Heart left ventricle (tissue), 16 donors: Measurements from ENCODE around the gene NLRC3. TPM values are rescaled to one million over a fixed set of nuclear protein-coding genes. Genes with fewer than 3 reads are reported as not detected.

Experiments used
- ATAC-seq, 4 donors: fragments of 200-7000 bp; cut with Tn5 transposase; one replicate each; pipeline ENCODE4 v1.9.1; 2020 to 2022; ENCODE audit warnings: moderate library complexity in 4 of 4, mild to moderate bottlenecking in 3 of 4, moderate number of reproducible peaks in 1 of 4
- DNase-seq, 5 donors: peaks; one replicate each; pipeline ENCODE4 v3.0.0-alpha.2; 2020
- H3K27ac ChIP-seq, 12 donors: fragments of 200-600 bp; sonication (generic) in 4 of 12; one replicate each; pipeline versions ENCODE4 v1.5.0 to v1.8.0; 2016 to 2022; ENCODE audit warnings: mild to moderate bottlenecking in 2 of 12
- H3K27me3 ChIP-seq, 9 donors: fragments of 200-600 bp; sonication (generic) in 2 of 9; one replicate each; pipeline versions ENCODE4 v1.5.1 to v1.8.0; 2016 to 2022; ENCODE audit warnings: mild to moderate bottlenecking in 3 of 9
- H3K36me3 ChIP-seq, 9 donors: fragments of 200-600 bp; sonication (generic) in 2 of 9; one replicate each; pipeline versions ENCODE4 v1.5.0 to v1.8.0; 2018 to 2022; ENCODE audit warnings: mild to moderate bottlenecking in 2 of 9
- H3K4me1 ChIP-seq, 12 donors: fragments of 200-600 bp; sonication (generic) in 4 of 12; one replicate each; pipeline versions ENCODE4 v1.5.0 to v1.8.0; 2016 to 2022; ENCODE audit warnings: mild to moderate bottlenecking in 3 of 12
- H3K4me3 ChIP-seq, 12 donors: fragments of 200-600 bp; sonication (generic) in 4 of 12; one replicate each; pipeline versions ENCODE4 v1.5.0 to v1.8.0; 2017 to 2022; ENCODE audit warnings: mild to moderate bottlenecking in 9 of 12, moderate library complexity in 4 of 12
- H3K9me3 ChIP-seq, 12 donors: fragments of 200-600 bp; sonication (generic) in 4 of 12; one replicate each; pipeline versions ENCODE4 v1.5.0 to v1.8.0; 2016 to 2022; ENCODE audit warnings: mild to moderate bottlenecking in 1 of 12
- POLR2A ChIP-seq, 2 donors: fragments of 450-650 bp; IDR thresholded peaks; one replicate each; pipeline ENCODE4 v1.6.1; 2017; ENCODE audit warnings: antibody characterized with exemption in 2 of 2, mild to moderate bottlenecking in 2 of 2, moderate library complexity in 2 of 2
- WGBS, 4 donors: extraction: QIAGEN DNeasy Blood & Tissue Kit in 2 of 4; methylation state at CpG; one replicate each; pipeline versions ENCODE4 v1.1.5 to v1.1.7; 2013 to 2018; 5-methylcytosine and 5-hydroxymethylcytosine counted together
- intact Hi-C, 10 donors: fragments of 100-400 bp; cut with DNase I; formaldehyde crosslinking; loops; one replicate each; pipeline versions ENCODE4 v1.11.1 to v1.14.2; 2022
- polyA plus RNA-seq, 2 donors: library from polyadenylated mRNA; stranded (reverse); fragments of 200-250 nt; gene quantifications; one replicate each; pipeline ENCODE4 v1.2.3, GENCODE V29; 2013
- total RNA-seq, 9 donors: library from RNA; depleted of rRNA in 2 of 9; stranded (reverse); fragments of >200 nt in 2 of 9; fragmentation: NEBNext Ultra II Directional in 3 of 9; extraction: Animal tissue kit (Norgen Biotek cat#: 25700) in 3 of 9; gene quantifications; one replicate each; pipeline versions ENCODE4 v1.1.0 to v1.2.4, GENCODE V29; 2016 to 2023
- TF ChIP-seq, protein P1 (sequence below), 12 donors: fragments of 200-600 bp; sonication (generic) in 4 of 12; IDR thresholded peaks; one replicate each; pipeline versions ENCODE4 v1.5.0 to v1.8.0; 2018 to 2022; ENCODE audit warnings: antibody characterized with exemption in 12 of 12, mild to moderate bottlenecking in 5 of 12
- donor health status: ischemic (EF 13 %, LVEDD 7.1; RV severe dilation, severe dysfunction).
- donor health status: healthy with polysubstance abuse.
- donor health status: DM: no; HTN: yes; CAD: no.
- donor health status: DM: no; HTN: no; CAD: no.
- donor health status: ischemic (EF 25% LVEDD 6.9; RV normal size, moderate dysfunction).
- donor health status: ischemic (EF 25% LVEDD 5.7; RV mildly dilated, moderate dysfunction).
- donor health status: healthy.
- donor health status: DM: yes; HTN: yes; CAD: no.
- donor health status: ischemic (EF 35%, LVEDD 5.7; RV mildly dilated, moderate dysfunction).
- donor health status: nonischemic (EF 11% LVEDD 7.7; RV severe dilation, severe dysfunction).
- donor health status: DM: yes; HTN: yes; CAD: no.
- donor health status: PGD.
- donor health status: ischemic (EF 29% LVEDD 5.4; RV normal size, mild dysfunction).
- donor health status: nonischemic (EF 23%, LVEDD 6.1; RV moderate dilation, normal function).

Gene NLRC3
- total and polyA plus RNA-seq, 11 donors: 0.44 to 2.9 (median 0.95) TPM

- intact Hi-C loops: no loop called here
- H3K36me3 ChIP-seq: peaks cover 0 to 32% (median 13%) of the 10 kb centered on the region in 9 donors
- no peaks in the 10 kb centered on the region for H3K9me3 ChIP-seq
- TF ChIP-seq POLR2A (IDR thresholded peaks at IDR 0.05): no peak
- TF ChIP-seq, protein P1, sequence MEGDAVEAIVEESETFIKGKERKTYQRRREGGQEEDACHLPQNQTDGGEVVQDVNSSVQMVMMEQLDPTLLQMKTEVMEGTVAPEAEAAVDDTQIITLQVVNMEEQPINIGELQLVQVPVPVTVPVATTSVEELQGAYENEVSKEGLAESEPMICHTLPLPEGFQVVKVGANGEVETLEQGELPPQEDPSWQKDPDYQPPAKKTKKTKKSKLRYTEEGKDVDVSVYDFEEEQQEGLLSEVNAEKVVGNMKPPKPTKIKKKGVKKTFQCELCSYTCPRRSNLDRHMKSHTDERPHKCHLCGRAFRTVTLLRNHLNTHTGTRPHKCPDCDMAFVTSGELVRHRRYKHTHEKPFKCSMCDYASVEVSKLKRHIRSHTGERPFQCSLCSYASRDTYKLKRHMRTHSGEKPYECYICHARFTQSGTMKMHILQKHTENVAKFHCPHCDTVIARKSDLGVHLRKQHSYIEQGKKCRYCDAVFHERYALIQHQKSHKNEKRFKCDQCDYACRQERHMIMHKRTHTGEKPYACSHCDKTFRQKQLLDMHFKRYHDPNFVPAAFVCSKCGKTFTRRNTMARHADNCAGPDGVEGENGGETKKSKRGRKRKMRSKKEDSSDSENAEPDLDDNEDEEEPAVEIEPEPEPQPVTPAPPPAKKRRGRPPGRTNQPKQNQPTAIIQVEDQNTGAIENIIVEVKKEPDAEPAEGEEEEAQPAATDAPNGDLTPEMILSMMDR (IDR thresholded peaks at IDR 0.05): no peak
- 93 to 96% (median 94%) methylated on average over 5 of the region's 5 CpGs for WGBS, 4 donors
- no peak overlapping the region for H3K4me3 ChIP-seq
- no peaks in the 10 kb centered on the region for H3K27me3 ChIP-seq
- no peak overlapping the region for H3K27ac ChIP-seq
- ATAC-seq (no peak), DNase-seq (no peak)
- peaks cover 0 to 29% (median 19%) of the 10 kb centered on the region in 12 donors for H3K4me1 ChIP-seq
Observed at GRCh38 chr16:3608069-3608468, 30.9 kb upstream of the NLRC3 start.

DNA sequence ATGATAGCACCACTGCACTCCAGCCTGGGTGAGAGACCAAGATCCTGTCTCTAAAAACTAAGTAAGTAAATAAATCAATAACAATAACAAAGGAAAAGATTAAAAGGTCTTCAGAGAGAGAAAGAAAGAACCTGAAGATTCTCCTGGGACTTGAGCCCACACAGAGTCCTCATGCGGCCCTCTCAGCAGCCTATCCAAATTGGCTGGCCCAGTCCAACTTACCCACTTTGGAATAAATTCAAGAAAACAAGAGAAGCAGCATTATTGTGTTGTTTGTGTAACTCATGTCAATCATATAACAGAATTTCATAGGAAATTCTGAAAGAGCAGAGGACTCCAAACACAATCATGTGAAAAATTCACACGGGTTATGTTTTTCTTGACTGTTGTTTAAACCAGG is 30.4 kb upstream of the NLRC3 start:
- H3K27me3 ChIP-seq: no peaks in the 10 kb centered on the region
- no peak for TF ChIP-seq POLR2A (IDR thresholded peaks at IDR 0.05)
- TF ChIP-seq, protein P1 (IDR thresholded peaks at IDR 0.05): no peak
- H3K36me3 ChIP-seq: peaks cover 0 to 34% (median 15%) of the 10 kb centered on the region in 9 donors
- peaks cover 0 to 25% (median 15%) of the 10 kb centered on the region in 12 donors for H3K4me1 ChIP-seq
- WGBS, 4 donors: 89 to 93% (median 91%) methylated on average over 2 of the region's 2 CpGs
- ATAC-seq (no peak), DNase-seq (no peak)
- H3K4me3 ChIP-seq: no peak overlapping the region
- intact Hi-C loops: no loop called here
- H3K9me3 ChIP-seq: no peaks in the 10 kb centered on the region
- H3K27ac ChIP-seq: no peak overlapping the region

DNA sequence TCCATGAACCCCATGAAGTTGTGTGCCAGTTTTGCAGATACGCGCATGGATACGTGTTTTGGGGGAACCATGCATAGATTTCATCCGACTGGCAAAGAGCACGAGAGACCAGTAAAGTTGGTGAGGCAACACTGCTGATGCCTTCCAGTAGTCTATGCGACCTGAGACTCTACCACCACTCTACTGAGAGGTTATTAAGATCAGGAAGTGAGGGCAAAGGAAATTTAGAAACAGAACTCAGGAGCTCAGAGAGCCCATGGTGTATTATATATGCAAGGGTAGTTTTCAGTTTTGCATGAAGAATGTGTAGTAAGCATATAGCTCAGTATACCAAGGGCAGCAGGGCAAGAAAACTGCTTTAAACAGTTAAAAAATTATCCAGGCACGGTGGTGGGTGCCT is 30.0 kb upstream of the NLRC3 start:
- no peak for DNase-seq
- intact Hi-C loops: no loop called here

DNA sequence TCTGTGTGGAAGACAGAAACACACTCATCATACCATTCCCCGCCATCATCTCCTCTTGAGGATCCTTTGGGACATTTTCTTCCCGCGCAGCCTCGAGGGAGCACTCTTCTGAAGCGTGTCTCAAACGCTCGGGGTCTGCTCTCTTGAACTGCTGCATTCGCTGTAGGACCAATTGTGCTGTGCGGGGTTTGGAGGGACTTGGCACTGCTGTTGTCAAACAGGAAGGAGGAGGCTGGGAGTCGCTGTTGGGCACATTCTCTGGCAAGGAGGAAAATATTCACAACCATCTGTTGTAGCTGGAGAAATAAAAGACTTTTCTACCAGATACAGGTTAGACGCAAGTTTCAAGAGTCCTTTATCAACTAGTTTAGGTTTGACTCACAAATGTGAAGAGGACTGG is 29.2 kb upstream of the NLRC3 start:
- DNase-seq (no peak), ATAC-seq (no peak)
- no peak overlapping the region for H3K27ac ChIP-seq
- H3K4me1 ChIP-seq: peaks cover 0 to 21% (median 10%) of the 10 kb centered on the region in 12 donors
- H3K36me3 ChIP-seq: peaks cover 0 to 46% (median 20%) of the 10 kb centered on the region in 9 donors
- no peaks in the 10 kb centered on the region for H3K9me3 ChIP-seq
- 75 to 83% (median 81%) methylated on average over 11 of the region's 11 CpGs for WGBS, 4 donors
- no peak for TF ChIP-seq POLR2A (IDR thresholded peaks at IDR 0.05)
- TF ChIP-seq, protein P1 (IDR thresholded peaks at IDR 0.05): no peak
- no peaks in the 10 kb centered on the region for H3K27me3 ChIP-seq
- no peak overlapping the region for H3K4me3 ChIP-seq
- intact Hi-C loops: no loop called here

More for the DNA sequence above, 30.0 kb upstream of the NLRC3 start:
- no peak for ATAC-seq
- 91 to 95% (median 93%) methylated on average over 7 of the region's 7 CpGs for WGBS, 4 donors
- Histone ChIP-seq H3K27ac (no peak overlapping the region), H3K27me3 (no peaks in the 10 kb centered on the region), H3K4me3 (no peak overlapping the region), H3K9me3 (no peaks in the 10 kb centered on the region), H3K36me3 (peaks cover 0 to 39% (median 15%) of the 10 kb centered on the region in 9 donors), H3K4me1 (peaks cover 0 to 20% (median 11%) of the 10 kb centered on the region in 12 donors)
- TF ChIP-seq, protein P1 (IDR thresholded peaks at IDR 0.05): no peak
- no peak for TF ChIP-seq POLR2A (IDR thresholded peaks at IDR 0.05)
